Measurements from ENCODE around the gene CBFB.
A peak's percentile ranks its signal among the peaks of the same experiment; 100 is the strongest.

The CBFB gene

GRCh38 chr16:67105881-67106280, 76.9 kb downstream of the CBFB start:
- CTCF ChIA-PET: interaction anchor here (0.7 kb wide), 1 partner anchor 49 kb away, joined by 5 read pairs; no protein-coding TSS in a partner anchor
- DNase-seq (ENCODE audit: extremely low spot score): no peak

GRCh38 chr16:67108489-67108888, 79.5 kb downstream of the CBFB start:
- ChIA-PET POLR2A (no interaction called here), CTCF (no interaction called here)
- DNase-seq (ENCODE audit: extremely low spot score): no peak
- TF ChIP-seq FOXK2 (IDR thresholded peaks at IDR 0.05) (no peak), L3MBTL2 (conservative IDR thresholded peaks at IDR 0.05) (no peak), ARNT (IDR thresholded peaks at IDR 0.05) (no peak)

More at GRCh38 chr16:67105881-67106280, 76.9 kb downstream of the CBFB start:
- POLR2A ChIA-PET: interaction anchor here (0.6 to 1.0 kb wide), 2 partner anchors 78 to 92 kb away, joined by 3 read pairs; no protein-coding TSS in a partner anchor
- no peak for TF ChIP-seq FOXK2 (IDR thresholded peaks at IDR 0.05)
- TF ChIP-seq NFRKB (IDR thresholded peaks at IDR 0.05): no peak
- no peak for TF ChIP-seq TARDBP (IDR thresholded peaks at IDR 0.05)
- no peak for TF ChIP-seq CTBP1 (IDR thresholded peaks at IDR 0.05; ENCODE audit: borderline replicate concordance)
- no peak for TF ChIP-seq HDGF (IDR thresholded peaks at IDR 0.05; ENCODE audit: borderline replicate concordance)
- TF ChIP-seq ARNT (IDR thresholded peaks at IDR 0.05): no peak
- no peak for TF ChIP-seq ZNF384 (IDR thresholded peaks at IDR 0.05)
- TF ChIP-seq ELF4 (IDR thresholded peaks at IDR 0.05): no peak
- TF ChIP-seq SUZ12 (IDR thresholded peaks at IDR 0.05): no peak

- ChIA-PET POLR2A (no interaction called here), CTCF (no interaction called here)
- TF ChIP-seq CTBP1 (IDR thresholded peaks at IDR 0.05; ENCODE audit: borderline replicate concordance) (no peak), HDGF (IDR thresholded peaks at IDR 0.05; ENCODE audit: borderline replicate concordance) (no peak), FOXK2 (IDR thresholded peaks at IDR 0.05) (no peak), ELF4 (IDR thresholded peaks at IDR 0.05) (no peak), ZNF384 (IDR thresholded peaks at IDR 0.05) (no peak), SUZ12 (IDR thresholded peaks at IDR 0.05) (no peak), L3MBTL2 (conservative IDR thresholded peaks at IDR 0.05) (no peak), ARNT (IDR thresholded peaks at IDR 0.05) (no peak), PKNOX1 (IDR thresholded peaks at IDR 0.05) (no peak), BHLHE40 (IDR thresholded peaks at IDR 0.05; ENCODE audit: borderline replicate concordance) (no peak), FOXA1 (IDR thresholded peaks at IDR 0.05) (no peak), SP1 (IDR thresholded peaks at IDR 0.05) (no peak), FOXM1 (IDR thresholded peaks at IDR 0.05; ENCODE audit: borderline replicate concordance) (no peak), NFRKB (IDR thresholded peaks at IDR 0.05) (no peak), TARDBP (IDR thresholded peaks at IDR 0.05) (no peak)
- no peak for DNase-seq (ENCODE audit: extremely low spot score)
These were observed 80.0 kb downstream of the CBFB start for GRCh38 chr16:67108931-67109406.

GRCh38 chr16:67109407-67110135, 80.6 kb downstream of the CBFB start, which contains the start of gene PHAF1:
TSS of gene PHAF1 (plus strand) at chr16:67109941. CDS start at chr16:67110176, 235 bp downstream.
- ChIA-PET POLR2A (no interaction called here), CTCF (interaction anchor here (0.6 kb wide), 1 partner anchor 8 kb away, joined by 3 read pairs; no protein-coding TSS in a partner anchor)
- peak; percentile 100 for DNase-seq (ENCODE audit: extremely low spot score)
- TF ChIP-seq L3MBTL2 (conservative IDR thresholded peaks at IDR 0.05) (peak; percentile 43; the same call in 1 of the 2 replicates), PKNOX1 (IDR thresholded peaks at IDR 0.05) (no peak)

- ChIA-PET POLR2A (interaction anchor here (1.2 kb wide), 1 partner anchor 179 kb away, joined by 3 read pairs; no protein-coding TSS in a partner anchor), CTCF (interaction anchor here (1.2 to 1.9 kb wide), 2 partner anchors 21 to 43 kb away, joined by 3 to 8 read pairs; no protein-coding TSS in a partner anchor)
- TF ChIP-seq ELF4 (IDR thresholded peaks at IDR 0.05): no peak
- TF ChIP-seq FOXA1 (IDR thresholded peaks at IDR 0.05): no peak
- no peak for TF ChIP-seq HDGF (IDR thresholded peaks at IDR 0.05; ENCODE audit: borderline replicate concordance)
- no peak for TF ChIP-seq ARNT (IDR thresholded peaks at IDR 0.05)
- no peak for TF ChIP-seq FOXK2 (IDR thresholded peaks at IDR 0.05)
- no peak for TF ChIP-seq TARDBP (IDR thresholded peaks at IDR 0.05)
- TF ChIP-seq CTBP1 (IDR thresholded peaks at IDR 0.05; ENCODE audit: borderline replicate concordance): no peak
- no peak for TF ChIP-seq SUZ12 (IDR thresholded peaks at IDR 0.05)
- TF ChIP-seq L3MBTL2 (conservative IDR thresholded peaks at IDR 0.05): no peak
- no peak for TF ChIP-seq NFRKB (IDR thresholded peaks at IDR 0.05)
- DNase-seq (ENCODE audit: extremely low spot score): no peak
These were observed 83.0 kb downstream of the CBFB start for GRCh38 chr16:67111951-67112444.

GRCh38 chr16:67112591-67113399, 83.8 kb downstream of the CBFB start:
- POLR2A ChIA-PET: interaction anchor here (1.2 kb wide), 1 partner anchor 179 kb away, joined by 3 read pairs; no protein-coding TSS in a partner anchor
- no peak for DNase-seq (ENCODE audit: extremely low spot score)
- no peak for TF ChIP-seq LEF1 (IDR thresholded peaks at IDR 0.05; ENCODE audit: borderline replicate concordance)
- no peak for TF ChIP-seq ZNF384 (IDR thresholded peaks at IDR 0.05)
- no peak for TF ChIP-seq SP1 (IDR thresholded peaks at IDR 0.05)
- no peak for TF ChIP-seq FOXK2 (IDR thresholded peaks at IDR 0.05)
- TF ChIP-seq ARNT (IDR thresholded peaks at IDR 0.05): no peak
- no peak for TF ChIP-seq NFRKB (IDR thresholded peaks at IDR 0.05)
- TF ChIP-seq L3MBTL2 (conservative IDR thresholded peaks at IDR 0.05): no peak
- TF ChIP-seq BHLHE40 (IDR thresholded peaks at IDR 0.05; ENCODE audit: borderline replicate concordance): no peak
- TF ChIP-seq FOXM1 (IDR thresholded peaks at IDR 0.05; ENCODE audit: borderline replicate concordance): no peak
- TF ChIP-seq FOXA1 (IDR thresholded peaks at IDR 0.05): no peak
- no peak for TF ChIP-seq SUZ12 (IDR thresholded peaks at IDR 0.05)
- no peak for TF ChIP-seq CTBP1 (IDR thresholded peaks at IDR 0.05; ENCODE audit: borderline replicate concordance)
- no peak for TF ChIP-seq PKNOX1 (IDR thresholded peaks at IDR 0.05)
- no peak for TF ChIP-seq ELF4 (IDR thresholded peaks at IDR 0.05)
- no peak for TF ChIP-seq HDGF (IDR thresholded peaks at IDR 0.05; ENCODE audit: borderline replicate concordance)
- no peak for TF ChIP-seq TARDBP (IDR thresholded peaks at IDR 0.05)
- CTCF ChIA-PET: interaction anchor here (1.9 kb wide), 1 partner anchor 43 kb away, joined by 8 read pairs; no protein-coding TSS in a partner anchor
